Memory B cell (primary cell): ENCODE measurements around the gene ZNF750.

Experiments used
- ATAC-seq: fragments of 150-1000 bp; cut with Tn5 transposase; 2 replicates; pipeline ENCODE4 v1.10.0; 2021; ENCODE audit warnings: low read depth, mild to moderate bottlenecking, moderate library complexity
- DNase-seq, 2 donors: peaks; one replicate each; pipeline ENCODE4 v3.0.0; 2022; ENCODE audit warnings: low spot score in 2 of 2
- H3K27ac Mint-ChIP-seq: one replicate; pipeline ENCODE4 v1.8.0; 2022; ENCODE audit warnings: mild to moderate bottlenecking, moderate library complexity, mixed read lengths
- H3K27me3 Mint-ChIP-seq: one replicate; pipeline ENCODE4 v1.8.0; 2022; ENCODE audit warnings: mixed read lengths
- H3K36me3 Mint-ChIP-seq: one replicate; pipeline ENCODE4 v1.8.0; 2022; ENCODE audit warnings: mild to moderate bottlenecking, mixed read lengths
- H3K4me1 Mint-ChIP-seq: one replicate; pipeline ENCODE4 v1.8.0; 2022; ENCODE audit warnings: mixed read lengths
- H3K4me3 Mint-ChIP-seq: one replicate; pipeline ENCODE4 v1.8.0; 2022; ENCODE audit warnings: mild to moderate bottlenecking, moderate library complexity, mixed read lengths
- H3K9me3 Mint-ChIP-seq: one replicate; pipeline ENCODE4 v1.8.0; 2022; ENCODE audit warnings: mixed read lengths

The ZNF750 gene

GRCh38 chr17:82800885-82801284 is 38.9 kb downstream of the ZNF750 start:
- no peak for ATAC-seq
- no peak for DNase-seq
- H3K36me3 Mint-ChIP-seq, result peaks cover 21% of the 10 kb centered on the region
- H3K27me3 Mint-ChIP-seq, result no peaks in the 10 kb centered on the region
- peaks cover 3% of the 10 kb centered on the region for H3K9me3 Mint-ChIP-seq
- H3K4me3 Mint-ChIP-seq, result no peak overlapping the region
- H3K4me1 Mint-ChIP-seq, result peaks cover 7% of the 10 kb centered on the region
- H3K27ac Mint-ChIP-seq, result peak overlapping the region; percentile 22

- peaks cover 21% of the 10 kb centered on the region for H3K36me3 Mint-ChIP-seq
- no peak overlapping the region for H3K27ac Mint-ChIP-seq
- peaks cover 3% of the 10 kb centered on the region for H3K9me3 Mint-ChIP-seq
- DNase-seq, result no peak
- no peak for ATAC-seq
- H3K4me3 Mint-ChIP-seq, result no peak overlapping the region
- peaks cover 7% of the 10 kb centered on the region for H3K4me1 Mint-ChIP-seq
- no peaks in the 10 kb centered on the region for H3K27me3 Mint-ChIP-seq
These were observed 40.2 kb downstream of the ZNF750 start for GRCh38 chr17:82799591-82799990.

GRCh38 chr17:82798752-82799151 is 41.1 kb downstream of the ZNF750 start:
- peaks cover 7% of the 10 kb centered on the region for H3K4me1 Mint-ChIP-seq
- no peak for ATAC-seq
- H3K9me3 Mint-ChIP-seq, result peaks cover 3% of the 10 kb centered on the region
- no peaks in the 10 kb centered on the region for H3K27me3 Mint-ChIP-seq
- H3K27ac Mint-ChIP-seq, result no peak overlapping the region
- no peak overlapping the region for H3K4me3 Mint-ChIP-seq
- DNase-seq, result no peak
- peaks cover 21% of the 10 kb centered on the region for H3K36me3 Mint-ChIP-seq

GRCh38 chr17:82797061-82797460 is 42.8 kb downstream of the ZNF750 start:
- DNase-seq (no peak), ATAC-seq (no peak)
- peaks cover 15% of the 10 kb centered on the region for H3K36me3 Mint-ChIP-seq
- H3K27me3 Mint-ChIP-seq, result no peaks in the 10 kb centered on the region
- peaks cover 4% of the 10 kb centered on the region for H3K4me1 Mint-ChIP-seq
- no peak overlapping the region for H3K27ac Mint-ChIP-seq
- H3K9me3 Mint-ChIP-seq, result peaks cover 3% of the 10 kb centered on the region
- H3K4me3 Mint-ChIP-seq, result no peak overlapping the region

- no peak for DNase-seq
- Mint-ChIP-seq H3K27me3 (no peaks in the 10 kb centered on the region), H3K9me3 (no peaks in the 10 kb centered on the region), H3K36me3 (peaks cover 10% of the 10 kb centered on the region), H3K27ac (no peak overlapping the region), H3K4me1 (no peaks in the 10 kb centered on the region), H3K4me3 (no peak overlapping the region)
- ATAC-seq, result no peak
These were observed 44.2 kb downstream of the ZNF750 start for GRCh38 chr17:82795615-82796014.

GRCh38 chr17:82794781-82795482 is 44.9 kb downstream of the ZNF750 start:
- Mint-ChIP-seq H3K9me3 (no peaks in the 10 kb centered on the region), H3K4me1 (no peaks in the 10 kb centered on the region), H3K36me3 (peaks cover 5% of the 10 kb centered on the region), H3K4me3 (no peak overlapping the region), H3K27me3 (no peaks in the 10 kb centered on the region), H3K27ac (no peak overlapping the region)
- DNase-seq, result no peak
- ATAC-seq, result no peak

GRCh38 chr17:82793974-82794630 is 45.7 kb downstream of the ZNF750 start:
- Mint-ChIP-seq H3K4me1 (no peaks in the 10 kb centered on the region), H3K27ac (no peak overlapping the region), H3K27me3 (no peaks in the 10 kb centered on the region), H3K9me3 (no peaks in the 10 kb centered on the region), H3K36me3 (peaks cover 7% of the 10 kb centered on the region), H3K4me3 (no peak overlapping the region)
- ATAC-seq (no peak), DNase-seq (no peak)

GRCh38 chr17:82791532-82791931 is 48.3 kb downstream of the ZNF750 start:
- Mint-ChIP-seq H3K27ac (no peak overlapping the region), H3K4me3 (no peak overlapping the region), H3K36me3 (peaks cover 5% of the 10 kb centered on the region), H3K9me3 (no peaks in the 10 kb centered on the region), H3K27me3 (no peaks in the 10 kb centered on the region), H3K4me1 (no peaks in the 10 kb centered on the region)
- no peak for ATAC-seq
- DNase-seq, result no peak

- Mint-ChIP-seq H3K27ac (peak overlapping the region; percentile 19), H3K4me1 (no peaks in the 10 kb centered on the region)
These were observed 49.4 kb downstream of the ZNF750 start for GRCh38 chr17:82790391-82790790.

GRCh38 chr17:82789806-82790205 is 50.0 kb downstream of the ZNF750 start:
- Mint-ChIP-seq H3K4me1 (no peaks in the 10 kb centered on the region), H3K27ac (peak overlapping the region; percentile 19), H3K36me3 (peaks cover 5% of the 10 kb centered on the region), H3K9me3 (no peaks in the 10 kb centered on the region), H3K4me3 (no peak overlapping the region), H3K27me3 (no peaks in the 10 kb centered on the region)
- DNase-seq (no peak), ATAC-seq (no peak)

More at GRCh38 chr17:82790391-82790790, 49.4 kb downstream of the ZNF750 start:
- DNase-seq, result no peak
- Mint-ChIP-seq H3K27me3 (no peaks in the 10 kb centered on the region), H3K4me3 (no peak overlapping the region), H3K36me3 (peaks cover 5% of the 10 kb centered on the region), H3K9me3 (no peaks in the 10 kb centered on the region)
- ATAC-seq, result no peak

GRCh38 chr17:82789051-82789592 is 50.7 kb downstream of the ZNF750 start:
- Mint-ChIP-seq H3K4me3 (no peak overlapping the region), H3K4me1 (no peaks in the 10 kb centered on the region), H3K27ac (no peak overlapping the region), H3K9me3 (no peaks in the 10 kb centered on the region), H3K27me3 (no peaks in the 10 kb centered on the region), H3K36me3 (peaks cover 5% of the 10 kb centered on the region)
- ATAC-seq (no peak), DNase-seq (no peak)

- peaks cover 7% of the 10 kb centered on the region for H3K36me3 Mint-ChIP-seq
- DNase-seq (no peak), ATAC-seq (no peak)
- no peak overlapping the region for H3K27ac Mint-ChIP-seq
- no peaks in the 10 kb centered on the region for H3K9me3 Mint-ChIP-seq
- no peaks in the 10 kb centered on the region for H3K27me3 Mint-ChIP-seq
- no peaks in the 10 kb centered on the region for H3K4me1 Mint-ChIP-seq
- no peak overlapping the region for H3K4me3 Mint-ChIP-seq
These were observed 51.4 kb downstream of the ZNF750 start for GRCh38 chr17:82788206-82789001.

GRCh38 chr17:82787081-82787848 is 52.6 kb downstream of the ZNF750 start:
- Mint-ChIP-seq H3K27me3 (no peaks in the 10 kb centered on the region), H3K36me3 (peaks cover 9% of the 10 kb centered on the region), H3K4me1 (peaks cover 3% of the 10 kb centered on the region), H3K4me3 (no peak overlapping the region), H3K9me3 (no peaks in the 10 kb centered on the region), H3K27ac (no peak overlapping the region)
- ATAC-seq (no peak), DNase-seq (no peak)
